Pancreas (tissue), 10 donors: ENCODE measurements around the gene LAMA1. TPM values are rescaled to one million over a fixed set of nuclear protein-coding genes. Genes with fewer than 3 reads are reported as not detected.

Experiments
- ATAC-seq, 4 donors: fragments of 200-7000 bp; cut with Tn5 transposase; one replicate each; pipeline versions ENCODE4 v1.8.0 to v1.9.1; 2020; ENCODE audit warnings: mild to moderate bottlenecking in 4 of 4, moderate library complexity in 4 of 4
- DNase-seq, 6 donors: peaks; one replicate each; pipeline ENCODE4 v3.0.0-alpha.2; 2020
- FAIRE-seq: peaks from 2 replicates; lab custom pipeline; 2012; peaks lifted over from hg19 to GRCh38; lab: Jason Lieb, UNC
- H3K27ac ChIP-seq, 4 donors: fragments of 200-600 bp; sonication (generic); 1 replicate in 3 of 4; 2 replicates in 1 of 4; pipeline versions ENCODE4 v1.5.0 to v1.8.0; 2020
- H3K27me3 ChIP-seq, 4 donors: fragments of 200-600 bp; one replicate each; pipeline ENCODE4 v1.8.0; 2021
- H3K36me3 ChIP-seq, 3 donors: fragments of 200-600 bp; sonication (generic) in 1 of 3; one replicate each; pipeline versions ENCODE4 v1.5.0 to v1.8.0; 2020 to 2021
- H3K4me1 ChIP-seq, 3 donors: fragments of 200-600 bp; one replicate each; pipeline ENCODE4 v1.8.0; 2021
- H3K4me3 ChIP-seq, 4 donors: fragments of 200-600 bp; sonication (generic) in 2 of 4; one replicate each; pipeline versions ENCODE4 v1.5.0 to v1.8.0; 2020 to 2021
- H3K9me3 ChIP-seq, 4 donors: fragments of 200-600 bp; one replicate each; pipeline ENCODE4 v1.8.0; 2021
- WGBS, 2 donors: extraction: QIAGEN DNeasy Blood & Tissue Kit; methylation state at CpG; one replicate each; pipeline ENCODE4 v1.1.7; 2013; 5-methylcytosine and 5-hydroxymethylcytosine counted together
- intact Hi-C, 3 donors: fragments of 100-400 bp; cut with DNase I; formaldehyde crosslinking; loops; one replicate each; pipeline versions ENCODE4 v1.11.1 to v1.14.2; 2022
- polyA plus RNA-seq, 2 donors: library from polyadenylated mRNA; stranded (reverse); fragments of 200-250 nt; gene quantifications; one replicate each; pipeline ENCODE4 v1.2.3, GENCODE V29; 2013
- total RNA-seq, 6 donors: library from RNA; stranded (reverse); fragmentation: NEBNext Ultra II Directional in 4 of 6; extraction: Animal tissue kit (Norgen Biotek cat#: 25700) in 4 of 6; gene quantifications; one replicate each; pipeline versions ENCODE4 v1.2.1 to v1.2.4, GENCODE V29; 2021 to 2023
- TF ChIP-seq, protein P1 (sequence below), 4 donors: fragments of 200-600 bp; sonication (generic) in 3 of 4; IDR thresholded peaks; one replicate each; pipeline versions ENCODE4 v1.5.0 to v1.8.0; 2021; ENCODE audit warnings: antibody characterized with exemption in 4 of 4
- donor health status: healthy with polysubstance abuse.
- donor health status: DM: no; HTN: no; CAD: no; lungs with moderate emphysema.
- donor health status: DM: no; HTN: no; CAD: no.
- donor health status: control.
- donor health status: control.
- donor health status: Bipolar disorder and iron deficiency.
- donor health status: DM: yes; HTN: yes; CAD: no.
- donor health status: DM: no; HTN: no; CAD: no.
- donor health status: DM: no; HTN: no; CAD: no.
- donor health status: DM: yes; HTN: yes; CAD: no.

LAMA1 gene
- total and polyA plus RNA-seq, 8 donors: 0.39 to 3.1 (median 1.0) TPM

DNA sequence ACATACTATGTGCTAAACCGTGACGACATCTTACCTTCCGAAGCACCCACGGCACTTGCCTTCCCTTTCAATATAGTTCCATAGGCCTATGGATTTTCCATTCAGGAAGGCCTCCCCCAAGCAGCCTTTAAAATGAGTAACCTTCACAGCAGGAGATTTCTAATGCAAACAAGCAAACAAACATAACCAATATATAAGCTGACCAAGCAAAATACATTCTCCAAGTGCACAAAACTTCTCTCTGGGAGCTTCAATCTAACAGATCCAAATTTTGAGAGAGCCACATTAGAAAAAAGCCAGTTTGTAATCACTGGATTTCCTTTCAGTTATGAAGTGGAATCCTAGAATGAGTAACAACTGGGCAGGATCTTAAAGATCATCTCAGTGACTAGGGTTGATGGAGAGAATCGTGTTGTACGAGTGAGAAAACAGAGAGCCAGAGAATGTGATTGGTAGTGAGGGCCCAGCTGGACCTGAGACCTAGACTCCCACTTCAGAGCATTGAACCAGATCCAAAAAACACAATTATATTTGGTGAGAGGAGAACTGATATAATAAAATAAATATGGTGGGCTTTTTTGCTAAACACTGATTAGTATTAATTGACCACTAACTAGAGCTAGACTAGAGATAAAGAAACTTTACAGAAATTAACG lies 145.6 kb downstream of the LAMA1 start:
- DNase-seq: no peak
- Histone ChIP-seq H3K36me3 (no peaks in the 10 kb centered on the region), H3K27ac (peak overlapping the region in 1 of 4 donors; percentile 23), H3K27me3 (no peaks in the 10 kb centered on the region), H3K4me1 (no peaks in the 10 kb centered on the region), H3K4me3 (no peak overlapping the region), H3K9me3 (no peaks in the 10 kb centered on the region)
- peak; percentile 36 to 75 (median 57) for ATAC-seq
- no peak for FAIRE-seq
- WGBS, 2 donors: 65 to 70% methylated on average over 7 of the region's 7 CpGs
- intact Hi-C loops: no loop called here
- TF ChIP-seq, protein P1, sequence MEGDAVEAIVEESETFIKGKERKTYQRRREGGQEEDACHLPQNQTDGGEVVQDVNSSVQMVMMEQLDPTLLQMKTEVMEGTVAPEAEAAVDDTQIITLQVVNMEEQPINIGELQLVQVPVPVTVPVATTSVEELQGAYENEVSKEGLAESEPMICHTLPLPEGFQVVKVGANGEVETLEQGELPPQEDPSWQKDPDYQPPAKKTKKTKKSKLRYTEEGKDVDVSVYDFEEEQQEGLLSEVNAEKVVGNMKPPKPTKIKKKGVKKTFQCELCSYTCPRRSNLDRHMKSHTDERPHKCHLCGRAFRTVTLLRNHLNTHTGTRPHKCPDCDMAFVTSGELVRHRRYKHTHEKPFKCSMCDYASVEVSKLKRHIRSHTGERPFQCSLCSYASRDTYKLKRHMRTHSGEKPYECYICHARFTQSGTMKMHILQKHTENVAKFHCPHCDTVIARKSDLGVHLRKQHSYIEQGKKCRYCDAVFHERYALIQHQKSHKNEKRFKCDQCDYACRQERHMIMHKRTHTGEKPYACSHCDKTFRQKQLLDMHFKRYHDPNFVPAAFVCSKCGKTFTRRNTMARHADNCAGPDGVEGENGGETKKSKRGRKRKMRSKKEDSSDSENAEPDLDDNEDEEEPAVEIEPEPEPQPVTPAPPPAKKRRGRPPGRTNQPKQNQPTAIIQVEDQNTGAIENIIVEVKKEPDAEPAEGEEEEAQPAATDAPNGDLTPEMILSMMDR (IDR thresholded peaks at IDR 0.05): no peak

DNA sequence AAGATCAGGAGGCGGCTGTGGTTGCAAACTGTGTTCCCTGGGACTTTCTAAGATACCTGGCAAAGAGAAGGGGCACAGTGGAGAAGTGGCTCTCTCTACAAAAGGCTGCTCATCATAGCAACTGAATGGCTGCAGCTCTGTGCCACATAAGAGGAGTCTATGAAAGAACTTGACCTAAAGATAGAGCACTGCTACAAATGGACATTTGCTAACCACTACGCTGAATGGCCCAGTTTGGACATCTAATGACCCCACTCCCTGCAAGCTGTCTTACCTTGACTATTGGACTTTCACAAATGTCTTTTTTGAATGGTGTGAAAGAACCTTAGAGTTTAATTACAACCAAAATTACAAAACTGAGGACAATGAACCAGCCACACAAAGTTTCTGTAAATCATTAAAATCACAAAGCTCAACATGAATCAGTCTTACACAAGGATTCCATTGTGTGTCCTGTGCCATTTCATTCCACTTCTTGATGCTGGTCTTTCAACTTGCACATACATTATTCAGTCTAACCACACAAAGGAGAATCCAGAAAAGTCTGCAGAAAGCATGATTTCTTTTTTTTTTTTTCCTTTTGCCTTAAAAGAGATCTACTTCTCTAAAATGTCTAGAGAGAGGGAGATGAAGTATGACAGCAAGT lies 154.0 kb downstream of the LAMA1 start:
- Histone ChIP-seq H3K27me3 (no peaks in the 10 kb centered on the region), H3K27ac (no peak overlapping the region), H3K9me3 (no peaks in the 10 kb centered on the region), H3K4me1 (peaks cover 0 to 22% (median 0%) of the 10 kb centered on the region in 3 donors), H3K36me3 (no peaks in the 10 kb centered on the region), H3K4me3 (no peak overlapping the region)
- TF ChIP-seq, protein P1 (IDR thresholded peaks at IDR 0.05): no peak
- ATAC-seq (peak in 2 of 4 donors; percentile 37 to 40), FAIRE-seq (no peak), DNase-seq (no peak)
- 86 to 87% methylated on average over 2 of the region's 2 CpGs for WGBS, 2 donors
- intact Hi-C loops: no loop called here

DNA sequence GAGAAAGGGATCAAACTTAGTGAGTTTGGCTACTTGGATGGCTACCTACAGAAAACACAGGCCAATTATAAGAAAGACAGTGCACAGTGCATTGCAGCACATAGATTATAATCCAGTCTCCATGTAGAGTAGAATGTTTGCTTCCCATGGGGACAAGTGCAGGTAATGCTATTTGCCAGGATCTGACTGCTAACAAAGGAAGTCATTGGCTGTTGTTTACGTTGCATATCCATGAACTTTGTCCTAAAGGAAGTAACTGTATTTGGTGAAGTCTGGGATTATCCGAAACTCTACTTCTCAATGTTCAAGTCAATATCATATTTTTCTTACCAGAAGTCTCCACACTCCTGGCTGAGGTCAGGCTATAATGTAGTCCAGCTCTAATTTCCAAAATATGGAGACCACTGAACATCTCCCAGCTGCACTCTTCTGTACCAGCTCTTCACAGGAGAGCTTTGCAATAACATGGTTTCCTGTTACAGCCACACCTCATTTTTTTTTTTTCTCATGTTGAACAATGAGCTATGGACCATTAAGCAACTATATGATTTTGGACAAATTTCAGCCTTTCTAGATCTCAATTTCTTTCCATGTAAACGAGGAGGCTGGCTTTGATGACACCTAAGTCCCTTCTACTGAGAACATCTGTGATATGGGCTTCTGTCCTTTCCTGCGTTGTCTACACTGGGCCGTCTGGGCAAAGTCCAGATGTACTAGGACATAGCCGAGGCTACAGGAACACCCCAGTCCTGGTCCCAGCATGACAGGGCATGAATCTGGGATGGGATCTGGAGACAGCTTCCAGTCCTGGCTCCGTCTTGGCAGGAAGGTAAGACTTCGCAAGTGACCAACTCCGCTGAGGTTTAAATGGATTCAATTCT lies 154.8 kb downstream of the LAMA1 start:
- H3K9me3 ChIP-seq: no peaks in the 10 kb centered on the region
- no peaks in the 10 kb centered on the region for H3K27me3 ChIP-seq
- H3K4me1 ChIP-seq: peaks cover 0 to 22% (median 0%) of the 10 kb centered on the region in 3 donors
- H3K36me3 ChIP-seq: no peaks in the 10 kb centered on the region
- ATAC-seq (peak; percentile 63 to 88 (median 72)), FAIRE-seq (no peak), DNase-seq (no peak)
- TF ChIP-seq, protein P1 (IDR thresholded peaks at IDR 0.05): no peak
- H3K4me3 ChIP-seq: no peak overlapping the region
- intact Hi-C loops: no loop called here
- WGBS, 2 donors: 75 to 78% methylated on average over 9 of the region's 9 CpGs
- peak overlapping the region in 1 of 4 donors; percentile 3 for H3K27ac ChIP-seq

DNA sequence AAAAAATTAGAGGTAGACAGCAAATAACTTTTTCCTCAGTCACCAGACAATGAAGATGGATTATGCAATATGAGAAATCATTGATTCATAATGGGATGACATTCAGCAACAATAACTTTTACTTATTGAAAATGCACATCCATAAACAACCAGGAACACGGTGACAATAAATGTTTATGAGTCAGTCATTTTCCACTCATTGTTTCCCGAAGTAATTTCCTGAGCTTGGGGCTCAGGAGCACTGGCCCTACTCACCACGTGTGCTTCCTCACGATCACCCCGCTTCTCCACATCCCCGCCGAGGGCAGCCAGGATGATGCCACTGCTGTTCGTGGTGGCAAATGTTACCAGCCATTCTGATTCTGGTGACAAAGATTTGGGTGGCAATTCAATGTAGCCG lies 156.3 kb downstream of the LAMA1 start:
- ATAC-seq: no peak
- WGBS, 2 donors: 88 to 91% methylated on average over 9 of the region's 9 CpGs
- intact Hi-C loops: no loop called here
- Histone ChIP-seq H3K9me3 (no peaks in the 10 kb centered on the region), H3K36me3 (no peaks in the 10 kb centered on the region), H3K4me3 (no peak overlapping the region), H3K4me1 (peaks cover 0 to 34% (median 2%) of the 10 kb centered on the region in 3 donors), H3K27ac (no peak overlapping the region), H3K27me3 (no peaks in the 10 kb centered on the region)
- TF ChIP-seq, protein P1 (IDR thresholded peaks at IDR 0.05): no peak
- DNase-seq: no peak
- no peak for FAIRE-seq
